ENCODE results near the gene NLGN3.

DNA sequence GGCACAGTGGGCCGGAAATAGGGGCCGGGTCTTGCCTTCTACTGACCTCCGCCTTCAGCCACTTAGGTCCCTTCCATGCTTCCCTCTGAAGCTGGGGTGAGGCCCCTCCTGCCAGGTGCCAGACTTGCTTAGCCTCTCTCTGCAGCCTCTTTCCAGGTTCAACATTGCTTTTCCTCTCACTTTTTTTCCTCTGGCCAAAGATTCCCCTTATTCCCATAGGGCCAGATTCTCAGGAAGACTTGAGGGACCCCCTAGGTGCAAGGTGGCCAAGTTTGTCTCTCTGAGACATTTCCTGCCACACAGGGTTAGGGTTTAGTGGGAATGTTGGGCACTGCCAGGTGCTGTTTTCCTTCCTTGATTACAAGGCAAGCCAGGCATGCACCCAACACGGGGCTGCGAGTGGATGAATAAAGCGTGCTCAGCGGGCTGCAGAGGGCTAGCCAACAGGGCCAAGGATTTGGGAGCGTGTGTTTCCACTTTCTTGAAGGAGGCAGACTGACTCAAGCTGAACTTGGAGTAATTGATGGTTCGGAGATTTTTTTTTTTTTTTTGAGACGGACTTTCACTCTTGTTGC lies 70.8 kb downstream of the NLGN3 start:
- TF ChIP-seq POLR2A (IDR thresholded peaks at IDR 0.05; ENCODE audit: low read depth, low read length): no peak
- no peak for TF ChIP-seq MYC (IDR thresholded peaks at IDR 0.05; ENCODE audit: low read depth, low read length)
- TF ChIP-seq, protein P1, sequence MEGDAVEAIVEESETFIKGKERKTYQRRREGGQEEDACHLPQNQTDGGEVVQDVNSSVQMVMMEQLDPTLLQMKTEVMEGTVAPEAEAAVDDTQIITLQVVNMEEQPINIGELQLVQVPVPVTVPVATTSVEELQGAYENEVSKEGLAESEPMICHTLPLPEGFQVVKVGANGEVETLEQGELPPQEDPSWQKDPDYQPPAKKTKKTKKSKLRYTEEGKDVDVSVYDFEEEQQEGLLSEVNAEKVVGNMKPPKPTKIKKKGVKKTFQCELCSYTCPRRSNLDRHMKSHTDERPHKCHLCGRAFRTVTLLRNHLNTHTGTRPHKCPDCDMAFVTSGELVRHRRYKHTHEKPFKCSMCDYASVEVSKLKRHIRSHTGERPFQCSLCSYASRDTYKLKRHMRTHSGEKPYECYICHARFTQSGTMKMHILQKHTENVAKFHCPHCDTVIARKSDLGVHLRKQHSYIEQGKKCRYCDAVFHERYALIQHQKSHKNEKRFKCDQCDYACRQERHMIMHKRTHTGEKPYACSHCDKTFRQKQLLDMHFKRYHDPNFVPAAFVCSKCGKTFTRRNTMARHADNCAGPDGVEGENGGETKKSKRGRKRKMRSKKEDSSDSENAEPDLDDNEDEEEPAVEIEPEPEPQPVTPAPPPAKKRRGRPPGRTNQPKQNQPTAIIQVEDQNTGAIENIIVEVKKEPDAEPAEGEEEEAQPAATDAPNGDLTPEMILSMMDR (IDR thresholded peaks at IDR 0.05; ENCODE audit: extremely low read depth in 1 of 2, insufficient read depth in 1 of 2, low read depth in 1 of 2, low read length in 2 of 2): no peak
- no peak for TF ChIP-seq POLR2AphosphoS5 (IDR thresholded peaks at IDR 0.05; ENCODE audit: insufficient read depth, low read depth, low read length)
- no peak for TF ChIP-seq EZH2 (IDR thresholded peaks at IDR 0.05; ENCODE audit: borderline replicate concordance, low read depth, low read length, severe bottlenecking)
- TF ChIP-seq, protein P2, sequence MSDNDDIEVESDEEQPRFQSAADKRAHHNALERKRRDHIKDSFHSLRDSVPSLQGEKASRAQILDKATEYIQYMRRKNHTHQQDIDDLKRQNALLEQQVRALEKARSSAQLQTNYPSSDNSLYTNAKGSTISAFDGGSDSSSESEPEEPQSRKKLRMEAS (IDR thresholded peaks at IDR 0.05; ENCODE audit: insufficient read depth, insufficient read length): no peak
- no peak for TF ChIP-seq GATA2 (IDR thresholded peaks at IDR 0.05; ENCODE audit: insufficient read depth, insufficient read length, low read depth, low read length)
